ENCODE data around the gene BEX2.
A peak's percentile ranks its signal among the peaks of the same experiment; 100 is the strongest.
"Not testable (repeated sequence)": the region's sequence is repeated elsewhere in the genome, so short reads cannot be mapped to it uniquely, and the experiment has no call there.

The BEX2 gene

DNA sequence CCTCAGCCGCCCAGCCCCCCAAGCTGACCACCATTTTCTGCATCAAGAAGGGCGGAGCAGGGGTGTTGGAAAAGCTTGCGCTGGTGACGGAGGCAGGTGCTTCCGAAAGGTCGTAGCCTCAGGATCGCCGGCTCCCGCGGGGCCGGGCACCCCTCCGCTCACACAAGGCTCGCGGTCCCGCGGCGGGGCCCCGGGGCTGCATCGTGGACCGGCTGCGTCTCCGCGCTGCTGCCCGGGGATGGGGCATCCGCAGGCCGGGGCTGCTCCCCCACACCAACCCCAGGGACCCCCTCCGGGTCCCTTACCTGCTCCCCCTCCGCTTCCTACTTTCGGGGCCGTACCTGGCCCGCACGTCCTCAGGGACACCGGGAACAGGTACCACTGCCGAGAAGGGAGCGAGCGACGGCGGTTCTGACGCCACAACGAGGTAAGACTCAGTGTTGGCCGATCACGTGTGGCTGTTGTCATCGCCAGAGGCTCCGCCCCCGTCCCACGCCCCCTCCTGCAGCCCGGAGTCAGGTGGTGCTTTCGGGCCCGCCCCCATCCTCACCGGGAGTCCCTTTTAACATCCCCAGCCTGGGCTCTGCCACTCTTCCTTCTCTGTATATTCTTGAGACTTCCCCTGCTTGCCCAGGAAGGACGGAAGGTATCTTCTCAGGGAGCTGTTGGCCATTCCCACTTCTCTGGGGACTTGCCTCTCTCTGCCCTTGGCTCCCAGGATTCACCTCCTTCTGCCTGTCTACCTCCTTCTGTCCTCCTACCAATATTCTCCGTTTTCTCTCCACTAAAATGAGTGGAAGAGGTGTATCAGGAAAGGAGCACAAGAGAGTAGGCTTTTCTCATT lies at the start of gene BEX2:
BEX2 (minus strand) TSS at position 436 of the 844 bp plus-strand sequence. CDS start 1,014 bp downstream, outside the sequence.
- peak; percentile 73 for DNase-seq

DNA sequence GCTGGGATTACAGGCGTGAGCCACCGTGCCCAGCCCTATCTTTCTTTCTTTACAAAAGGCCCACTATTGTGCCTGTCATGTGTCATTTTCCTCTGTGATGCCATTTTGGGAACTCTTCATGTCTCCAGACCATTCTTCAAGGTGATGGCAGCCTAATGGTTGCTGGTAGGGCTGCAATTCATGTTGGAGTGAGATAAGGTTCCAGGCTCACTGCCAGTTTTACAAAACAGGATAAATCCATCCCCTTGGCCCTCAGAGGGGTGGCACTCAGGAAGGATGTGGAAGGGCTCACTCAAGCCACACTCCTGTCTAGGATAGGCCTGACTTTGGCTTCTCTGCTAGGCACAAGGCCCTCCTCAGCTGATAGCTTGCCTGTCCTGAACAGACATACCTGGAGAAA lies 49.3 kb upstream of the BEX2 start:
- DNase-seq, result no peak

DNA sequence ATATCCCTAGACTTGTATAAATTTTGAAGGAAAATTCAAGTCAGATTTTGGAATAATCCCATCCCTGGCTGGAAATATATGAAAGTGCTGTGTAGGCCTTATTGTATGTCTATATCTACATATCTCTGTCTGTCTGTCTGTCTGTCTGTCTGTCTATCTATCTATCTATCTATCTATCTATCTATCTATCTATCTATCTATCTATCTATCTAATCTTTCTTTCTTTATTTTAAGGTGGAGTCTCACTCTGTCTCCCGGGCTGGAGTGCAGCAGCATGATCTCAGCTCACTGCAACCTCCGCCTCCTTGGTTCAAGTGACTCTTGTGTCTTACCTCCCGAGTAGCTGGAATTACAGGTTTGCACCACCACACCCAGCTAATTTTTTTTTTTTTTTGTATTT lies 48.8 kb upstream of the BEX2 start:
- not testable (repeated sequence) for DNase-seq

DNA sequence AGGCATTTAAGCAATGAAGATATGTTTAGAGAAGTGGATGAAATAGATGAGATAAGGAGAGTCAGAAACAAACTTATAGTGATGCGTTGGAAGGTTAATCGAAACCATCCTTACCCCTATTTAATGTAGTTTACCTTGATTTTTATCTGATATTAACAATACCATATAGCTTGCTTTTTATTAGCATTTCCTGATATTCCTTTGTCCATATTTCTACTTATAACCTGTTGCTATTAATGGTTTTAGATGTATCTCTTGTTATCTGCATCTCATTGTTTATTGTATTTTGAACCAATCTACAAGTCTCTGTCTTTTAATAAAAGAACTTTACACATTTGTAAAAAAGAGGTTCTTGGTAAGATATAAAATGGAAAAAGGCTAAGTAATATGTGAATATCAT lies 47.1 kb upstream of the BEX2 start:
- DNase-seq, result no peak

DNA sequence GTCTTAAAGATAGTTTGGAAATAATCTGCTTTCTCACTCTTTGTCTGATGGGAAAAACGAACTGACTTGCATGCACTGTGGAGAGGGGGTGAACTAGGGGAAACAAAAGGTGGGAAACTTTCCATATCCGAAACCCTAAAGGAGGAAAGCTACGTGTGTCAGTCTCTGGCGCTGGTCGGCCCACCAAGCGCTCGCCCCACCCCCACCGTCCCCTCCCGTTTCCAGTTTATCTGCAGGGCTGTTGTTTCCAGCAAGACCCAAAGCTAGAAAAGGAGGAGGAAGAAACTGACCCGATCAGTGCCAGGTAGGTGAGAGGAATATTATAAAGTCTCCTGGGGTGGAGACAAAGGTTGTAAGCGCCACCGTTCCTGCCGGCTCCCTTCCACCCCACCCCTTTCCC lies 46.1 kb upstream of the BEX2 start:
- DNase-seq, result no peak

DNA sequence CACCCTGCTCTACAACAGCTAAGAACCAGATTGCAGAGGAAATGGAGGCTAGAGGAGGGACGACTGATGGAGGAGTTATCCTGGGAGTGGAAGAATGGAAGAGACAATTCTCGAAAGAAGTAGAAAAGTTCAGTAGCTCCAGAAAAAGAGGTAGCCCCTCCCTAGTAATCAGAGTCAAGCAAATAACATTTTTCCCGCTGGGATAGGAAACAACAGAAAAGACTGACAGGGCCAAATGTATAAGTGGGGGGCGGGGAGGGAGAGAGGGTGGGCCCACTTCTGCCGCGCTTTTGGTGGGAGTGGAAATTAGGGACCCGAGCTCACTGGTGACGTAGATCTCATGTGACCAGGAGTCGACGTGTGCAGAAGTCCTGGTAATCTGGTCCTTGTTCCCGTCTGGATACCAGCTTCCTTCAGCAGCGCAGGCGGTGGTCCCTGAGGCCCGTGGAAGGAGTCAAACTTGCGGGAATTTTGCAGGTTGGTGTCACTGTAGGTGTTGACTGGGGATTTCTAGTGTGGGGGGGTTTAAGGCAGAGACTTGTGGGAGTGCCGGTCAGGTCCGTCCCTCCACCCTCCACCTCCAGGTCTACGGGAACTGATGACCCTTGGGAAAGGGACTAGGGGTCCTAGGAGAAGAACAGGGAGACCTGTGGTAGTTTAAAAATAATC lies 45.5 kb upstream of the BEX2 start, which contains the start of gene TCEAL9:
TCEAL9 (plus strand) TSS at position 377 of the 669 bp plus-strand sequence. CDS start 1,179 bp downstream, outside the sequence.
- DNase-seq, result peak; percentile 22

DNA sequence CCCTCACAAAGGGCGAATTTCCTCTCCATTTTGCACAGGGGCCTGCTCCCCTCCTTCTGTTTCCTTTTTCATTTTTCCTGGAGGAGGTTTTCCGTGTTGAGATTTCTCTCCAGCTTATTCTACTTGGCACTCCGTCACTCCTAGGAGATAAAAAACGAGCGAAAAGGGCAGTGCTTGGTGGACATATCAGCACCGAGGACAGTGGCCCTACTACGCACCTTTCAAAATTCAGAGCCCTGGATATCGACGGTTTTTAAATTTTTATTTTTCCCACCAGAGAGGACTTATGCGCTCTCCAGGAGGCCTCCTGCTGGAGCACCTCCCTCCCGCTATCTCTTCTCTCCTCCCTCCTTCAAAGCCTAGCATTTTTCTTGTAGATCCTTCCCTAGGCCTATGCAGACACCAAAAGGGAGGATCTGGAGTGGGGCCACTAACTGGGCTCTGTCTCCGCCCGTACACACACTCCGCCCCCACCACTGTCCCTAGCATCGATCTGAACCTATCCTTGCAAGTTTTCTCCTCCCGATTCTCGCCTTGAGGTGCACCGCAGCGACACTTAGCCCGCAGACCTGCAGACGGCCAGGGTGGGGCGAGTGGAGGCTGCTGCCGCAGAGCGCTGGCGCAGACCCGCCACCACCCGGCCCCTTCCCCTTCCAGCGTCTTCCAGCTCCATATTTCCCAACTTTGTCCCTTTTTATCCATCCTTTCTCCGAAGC lies 37.0 kb upstream of the BEX2 start:
- no peak for DNase-seq

DNA sequence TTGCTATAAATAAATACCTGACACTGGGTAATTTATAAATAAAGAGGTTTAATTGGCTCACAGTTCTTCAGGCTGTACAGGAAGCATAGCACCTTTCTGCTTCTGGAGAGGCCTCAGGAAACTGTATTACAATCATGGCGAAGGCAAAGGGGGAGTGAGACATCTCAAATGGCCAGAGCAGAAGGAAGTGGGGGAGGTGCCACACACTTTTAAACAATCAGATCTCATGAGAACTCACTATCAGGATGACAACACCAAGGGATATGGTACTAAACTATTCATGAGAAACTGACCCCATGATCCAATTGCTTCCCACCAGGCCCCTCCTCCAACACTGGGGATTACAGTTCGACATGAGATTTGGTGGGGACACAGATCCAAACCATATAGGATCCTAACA lies 33.8 kb upstream of the BEX2 start:
- DNase-seq, result no peak

DNA sequence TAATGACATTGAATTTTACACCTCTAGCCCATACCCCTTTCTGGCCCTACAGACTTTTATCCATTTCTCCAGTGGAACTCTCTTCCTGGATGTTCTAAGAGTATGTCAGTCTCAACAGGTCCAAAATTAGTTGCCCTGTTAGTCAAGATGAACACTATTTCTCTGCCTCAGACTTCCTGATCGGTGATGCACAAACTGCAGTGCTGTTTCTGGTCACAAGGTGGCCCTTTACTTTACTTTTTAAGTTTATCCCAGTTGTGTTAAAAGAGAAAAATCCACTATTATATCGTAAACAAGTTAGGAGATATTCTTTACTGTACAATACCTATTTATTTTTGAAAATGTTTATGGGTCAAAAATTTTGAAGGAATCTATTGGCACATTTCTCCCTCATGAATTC lies 32.3 kb upstream of the BEX2 start:
- peak; percentile 13 for DNase-seq

DNA sequence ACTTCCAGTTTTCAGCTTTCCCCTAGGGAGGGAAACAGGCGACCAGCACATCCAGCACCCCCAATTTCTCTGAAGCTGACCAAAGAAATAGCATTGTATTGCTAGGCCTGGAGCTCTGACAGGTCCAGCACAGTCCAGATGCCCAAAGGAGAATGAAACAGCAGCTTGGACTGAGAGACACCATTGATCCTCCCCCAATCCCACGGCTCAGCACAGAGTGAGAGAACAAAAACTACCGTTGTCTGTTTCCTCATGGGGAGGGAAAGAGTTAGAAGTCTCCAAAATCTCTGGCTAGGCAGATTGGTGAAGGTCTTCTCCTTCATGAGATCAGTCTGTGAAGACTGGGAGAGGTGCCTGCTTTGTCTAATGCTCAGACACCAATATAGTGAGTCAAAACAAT lies 27.9 kb upstream of the BEX2 start:
- no peak for DNase-seq

DNA sequence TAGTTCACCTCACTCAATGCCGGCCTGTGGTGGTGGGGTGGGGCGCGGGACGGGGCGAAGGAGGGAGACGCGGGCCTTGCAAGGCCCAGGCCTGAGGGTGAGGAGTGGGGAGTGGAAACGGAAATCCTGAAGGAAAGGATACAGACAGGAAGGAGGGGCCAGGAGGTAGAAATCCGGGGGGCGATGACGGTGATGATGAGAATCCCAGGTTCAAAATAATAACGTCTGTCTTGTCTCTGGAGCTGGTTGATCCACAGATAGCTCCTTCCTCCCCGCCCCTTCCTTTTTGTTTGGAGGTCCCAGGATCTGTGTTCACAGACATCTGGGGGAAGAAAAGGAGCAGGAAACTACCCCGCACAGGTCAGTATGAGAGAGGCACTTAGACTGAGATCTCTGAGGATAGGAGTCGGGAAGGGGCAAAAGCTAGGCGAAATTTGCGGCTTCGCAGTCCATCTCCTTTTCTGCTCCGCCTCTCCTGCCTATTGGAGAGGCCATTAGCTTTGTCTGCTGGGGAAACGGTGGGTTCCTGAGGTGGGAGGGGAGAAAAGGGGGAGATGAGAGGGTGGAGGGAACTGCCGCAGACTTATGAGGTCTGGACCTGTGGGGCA lies 20.0 kb upstream of the BEX2 start:
- DNase-seq, result no peak

DNA sequence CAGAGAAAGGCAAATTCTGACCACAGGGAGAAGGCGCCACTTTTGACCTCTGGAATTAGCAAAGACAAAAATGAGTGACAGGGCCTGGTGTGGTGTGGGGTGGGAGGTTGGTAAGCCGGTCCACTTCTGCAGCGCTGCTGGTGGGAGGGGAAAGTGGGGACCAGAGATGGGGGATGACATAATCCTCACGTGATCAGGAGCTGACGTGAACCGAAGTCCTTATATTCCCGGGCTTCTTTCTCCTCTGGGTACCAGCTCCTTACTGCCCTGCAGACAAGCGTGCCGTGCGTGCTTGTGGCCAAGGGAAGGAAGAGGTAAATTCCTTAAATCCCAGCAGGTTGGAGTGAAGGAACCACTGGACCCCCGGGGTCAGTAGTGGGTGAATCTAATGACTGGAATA lies 19.2 kb upstream of the BEX2 start, which contains the start of gene TCEAL7:
TCEAL7 (plus strand) TSS at position 249 of the 400 bp plus-strand sequence. CDS start 1,165 bp downstream, outside the sequence.
- DNase-seq, result peak; percentile 26

DNA sequence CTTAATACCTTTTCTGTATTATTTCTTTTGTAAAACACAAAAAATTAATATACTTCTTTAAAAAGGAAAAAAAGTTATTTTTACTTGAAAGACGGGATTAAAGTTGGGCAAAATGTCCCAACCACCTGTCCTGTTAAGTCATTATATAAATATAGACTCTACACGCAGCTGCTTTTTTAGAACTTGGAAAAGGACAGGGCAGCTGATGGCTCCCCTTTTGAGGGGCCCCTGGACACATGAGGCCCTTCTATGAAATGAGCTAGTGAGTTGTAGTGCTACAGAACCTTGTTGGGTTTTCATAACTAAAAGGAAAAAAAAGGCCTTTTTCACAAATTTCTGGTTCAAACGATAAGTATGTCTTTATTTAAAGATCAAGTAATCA lies 600 bp upstream of the BEX2 start:
- DNase-seq, result no peak

DNA sequence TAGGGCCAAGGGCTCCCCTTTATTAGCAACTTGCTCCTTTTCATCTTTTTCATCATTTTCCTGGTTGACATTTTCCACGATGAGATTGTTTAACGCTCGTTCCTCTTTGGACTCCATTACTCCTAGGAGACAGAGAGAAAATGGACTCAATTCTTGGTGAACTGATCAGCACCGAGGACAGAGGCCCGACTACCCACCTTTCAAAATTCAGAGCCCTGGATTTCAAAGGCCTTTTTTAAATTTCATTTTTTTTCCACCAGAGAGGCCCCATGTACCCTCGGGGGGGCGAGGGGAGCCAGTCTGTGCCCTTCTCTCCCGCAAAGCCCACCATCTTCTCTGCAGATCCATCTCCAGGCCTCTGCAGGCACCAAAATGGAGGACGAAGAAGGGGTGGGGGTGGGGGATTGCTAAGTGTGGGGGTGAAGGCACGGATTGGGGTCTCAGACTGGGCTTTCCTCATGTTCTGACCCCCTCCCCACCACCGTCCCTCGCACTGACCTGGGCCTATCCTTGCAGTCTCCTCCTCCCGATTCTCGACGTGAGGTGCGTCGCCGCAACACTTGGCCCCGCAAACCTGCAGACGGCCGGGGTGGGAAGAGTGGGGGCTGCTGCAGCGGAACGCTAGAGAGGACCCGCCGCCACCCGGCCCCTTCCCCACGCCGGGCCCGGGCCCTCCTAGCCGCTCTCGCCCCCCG lies 783 bp downstream of the BEX2 start:
- DNase-seq, result no peak

DNA sequence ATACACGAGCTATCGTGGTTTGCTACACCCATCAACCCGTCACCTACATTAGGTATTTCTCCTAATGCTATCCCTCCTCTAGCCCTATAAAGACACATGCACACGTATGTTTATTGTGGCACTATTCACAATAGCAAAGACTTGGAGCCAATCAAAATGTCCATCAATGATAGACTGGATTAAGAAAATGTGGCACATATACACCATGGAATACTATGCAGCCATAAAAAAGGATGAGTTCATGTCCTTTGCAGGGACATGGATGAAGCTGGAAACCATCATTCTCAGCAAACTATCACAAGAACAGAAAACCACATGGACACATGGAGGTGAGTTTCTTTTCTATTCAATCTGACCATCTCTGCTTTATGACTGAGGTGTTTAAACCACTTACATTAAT lies 5.1 kb downstream of the BEX2 start:
- DNase-seq, result not testable (repeated sequence)

DNA sequence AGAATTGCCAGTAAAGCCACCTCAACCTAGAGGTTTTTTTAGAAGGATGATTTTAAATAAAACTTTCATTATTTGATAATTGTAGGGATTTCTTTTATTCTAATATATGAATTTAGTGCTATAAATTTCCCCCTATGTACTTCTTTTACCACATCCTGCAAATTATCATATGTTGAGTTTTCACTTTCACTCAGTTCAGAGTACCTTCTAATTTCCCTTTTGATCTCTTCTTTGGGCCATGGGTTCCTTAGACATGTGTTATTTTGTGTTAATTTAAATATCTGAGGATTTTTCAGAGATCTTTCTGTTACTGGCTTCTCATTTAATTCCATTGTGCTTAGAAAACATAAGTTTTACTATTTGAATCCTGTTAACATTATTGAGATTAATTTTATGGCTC lies 6.1 kb downstream of the BEX2 start:
- no peak for DNase-seq

DNA sequence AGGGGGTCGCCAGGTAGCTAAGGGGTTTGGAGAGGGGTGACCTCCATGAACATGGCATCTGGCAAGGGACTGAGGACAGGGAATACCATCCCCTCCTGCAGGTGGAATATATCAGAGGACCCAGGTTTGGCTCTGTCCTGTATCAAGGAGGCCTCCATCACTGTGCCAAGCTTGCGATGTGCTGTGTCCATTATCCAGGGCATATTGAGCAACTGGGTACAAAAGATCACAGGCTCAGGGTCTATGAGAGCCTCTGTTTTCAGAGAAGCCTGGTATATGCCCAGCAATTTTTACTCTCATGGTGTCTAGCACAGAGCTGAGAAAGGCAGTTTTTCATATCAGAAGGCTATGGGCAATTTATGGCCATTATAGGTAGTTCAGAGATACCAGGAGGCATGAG lies 17.7 kb downstream of the BEX2 start:
- DNase-seq, result no peak

DNA sequence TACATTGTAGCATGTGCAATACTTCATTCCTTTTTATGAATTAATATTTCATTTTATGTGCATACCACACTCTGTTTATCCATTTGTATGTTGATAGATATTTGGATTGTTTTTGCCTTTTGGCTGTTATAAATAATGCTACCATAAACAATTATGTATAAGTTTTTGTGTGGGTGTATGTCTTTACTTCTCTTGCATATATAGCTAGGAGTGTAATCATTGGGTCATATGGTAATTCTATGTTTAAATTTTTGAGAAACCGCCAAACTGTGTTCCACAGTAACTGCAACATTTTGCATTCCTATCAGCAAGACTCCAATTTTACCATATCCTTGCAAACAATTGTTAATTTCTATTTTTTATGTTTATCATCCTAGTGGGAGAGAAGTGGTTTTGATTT lies 31.2 kb downstream of the BEX2 start:
- no peak for DNase-seq

DNA sequence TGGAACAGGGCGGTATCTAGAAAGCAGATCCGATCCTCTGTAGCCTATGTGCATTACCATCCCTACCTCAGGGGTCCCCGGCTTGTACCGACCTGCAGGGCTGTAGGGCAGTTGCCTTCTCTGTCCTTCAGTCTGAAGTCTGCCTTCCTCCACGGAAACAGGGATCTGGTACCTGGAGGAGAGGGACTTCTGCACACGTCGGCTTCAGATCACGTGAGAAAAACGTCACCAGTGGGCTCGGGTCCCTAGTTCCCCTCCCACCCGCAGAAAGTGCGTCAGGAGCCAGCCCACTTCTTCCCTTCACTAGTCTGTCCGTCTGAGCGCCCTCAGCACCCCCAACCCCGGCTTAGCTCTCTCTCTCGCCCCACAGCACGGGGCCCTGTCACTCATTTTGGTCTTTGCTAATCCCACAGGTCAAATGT lies 34.2 kb downstream of the BEX2 start, which contains the start of gene TCEAL5:
TCEAL5 (minus strand) TSS at position 170 of the 422 bp plus-strand sequence. CDS start 2,187 bp downstream, outside the sequence.
- DNase-seq, result no peak

DNA sequence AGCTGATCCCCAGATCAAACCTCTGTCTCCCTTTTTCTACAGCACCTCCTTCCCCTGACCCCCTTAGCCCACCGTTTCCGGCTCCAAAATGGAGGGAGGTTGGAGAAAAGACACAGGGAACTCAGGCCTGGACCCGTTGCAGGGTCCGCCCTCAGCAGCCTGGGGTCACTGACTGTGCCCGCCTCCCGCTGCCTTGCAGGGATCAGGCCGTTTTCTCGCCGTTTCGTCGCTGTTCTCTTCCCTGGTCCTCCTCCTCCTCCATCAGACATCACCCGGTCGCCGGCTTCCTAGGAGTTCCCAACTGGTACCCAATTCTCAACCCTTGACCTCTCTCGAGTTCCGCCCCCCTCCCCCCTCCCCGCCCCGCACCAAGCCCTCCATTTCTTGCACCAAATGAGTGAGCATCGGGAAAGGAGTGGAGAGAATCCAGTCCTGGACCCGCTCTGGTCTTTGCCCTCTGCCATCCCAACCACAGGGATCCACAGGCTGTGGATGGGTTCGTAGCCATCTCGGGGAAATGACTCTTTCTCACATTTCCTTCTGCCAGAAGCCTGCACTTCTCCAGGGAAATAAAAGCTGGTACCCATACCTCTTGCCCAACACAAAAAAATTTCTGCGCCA lies 34.7 kb downstream of the BEX2 start:
- DNase-seq, result no peak

DNA sequence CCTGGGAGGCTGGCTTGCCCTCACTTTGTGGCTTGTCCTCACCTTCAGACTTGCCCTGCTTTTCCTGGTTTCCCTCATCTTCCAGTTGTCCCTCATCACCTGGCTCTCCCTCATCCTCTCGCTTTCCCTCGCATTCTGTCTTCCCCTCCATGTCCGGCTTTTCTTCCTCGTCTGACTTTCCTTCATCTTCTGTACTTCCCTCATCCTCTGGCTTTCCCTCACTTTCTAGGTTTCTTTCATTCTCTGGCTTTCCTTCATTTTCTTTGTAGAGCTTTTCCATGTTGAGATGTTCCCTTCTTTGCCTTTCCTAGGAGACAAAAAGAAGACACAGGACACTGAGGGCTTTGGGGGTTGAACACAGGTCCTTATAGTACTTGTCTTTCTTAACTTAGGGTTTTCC lies 36.5 kb downstream of the BEX2 start:
- no peak for DNase-seq
